K562 (cell line): ENCODE data around the gene TCF7. TPM values are rescaled to one million over a fixed set of nuclear protein-coding genes. Genes with fewer than 3 reads are reported as not detected.
A peak's percentile ranks its signal among the peaks of the same experiment; 100 is the strongest.

Source experiments
- ARID1B ChIP-seq: fragments of 450-650 bp; IDR thresholded peaks from 2 replicates; pipeline ENCODE4 v1.6.1; 2016; ENCODE audit warnings: antibody characterized with exemption, mild to moderate bottlenecking, inconsistent platforms
- ATF1 ChIP-seq, 2 experiments: fragments of 450-650 bp in 1 of 2; IDR thresholded peaks; 2 replicates each; pipeline ENCODE4 v1.6.1; 2016; ENCODE audit warnings: missing compliant biosample characterization in 1 of 2, missing genetic modification characterization in 1 of 2
- ATF7 ChIP-seq: fragments of 450-650 bp; IDR thresholded peaks from 2 replicates; pipeline ENCODE4 v1.7.1; 2014; ENCODE audit warnings: mild to moderate bottlenecking, moderate library complexity
- BACH1 ChIP-seq: fragments of 200-800 bp; sonication (Bioruptor generic); IDR thresholded peaks from 2 replicates; pipeline ENCODE4 v1.6.1; 2016; ENCODE audit warnings: missing genetic modification characterization, missing compliant biosample characterization
- BRCA1 ChIP-seq, 2 experiments: fragments of 450-650 bp in 1 of 2; sonication (generic) in 1 of 2; formaldehyde crosslinking in 1 of 2; IDR thresholded peaks; 2 replicates each; pipeline versions ENCODE4 v1.5.0 to v1.6.1; 2017 to 2020; ENCODE audit warnings: mild to moderate bottlenecking in 1 of 2, missing genetic modification reagents in 1 of 2
- C11orf30 ChIP-seq: fragments of 450-650 bp; IDR thresholded peaks from 2 replicates; pipeline ENCODE4 v1.6.1; 2016; ENCODE audit warnings: low read depth, mild to moderate bottlenecking
- CXXC5 ChIP-seq: fragments of 250-450 bp; sonication (Bioruptor Pico); IDR thresholded peaks from 2 replicates; pipeline ENCODE4 v1.8.0; 2022; ENCODE audit warnings: inconsistent platforms, mild to moderate bottlenecking, moderate library complexity
- FOS ChIP-seq: IDR thresholded peaks from 3 replicates; pipeline ENCODE4 v1.6.1; 2011; ENCODE audit not compliant: insufficient read length; ENCODE audit errors: extremely low read depth
- FOXK2 ChIP-seq, 2 experiments: fragments of 450-650 bp; IDR thresholded peaks in 1 of 2; conservative IDR thresholded peaks in 1 of 2; 2 replicates each; pipeline ENCODE4 v1.6.1; 2016; ENCODE audit warnings: low read depth in 2 of 2, mild to moderate bottlenecking in 1 of 2
- FOXM1 ChIP-seq, 2 experiments: fragments of 450-650 bp in 1 of 2; sonication (generic) in 1 of 2; formaldehyde crosslinking in 1 of 2; IDR thresholded peaks; 2 replicates each; pipeline versions ENCODE4 v1.6.1 to v1.9.0; 2017 to 2022; ENCODE audit warnings: low read depth in 2 of 2, mild to moderate bottlenecking in 2 of 2, missing genetic modification reagents in 1 of 2, moderate library complexity in 1 of 2
- HDAC6 ChIP-seq: IDR thresholded peaks from 2 replicates; pipeline ENCODE4 v1.6.1; 2012; ENCODE audit warnings: low read depth, mild to moderate bottlenecking, control low read depth, inconsistent platforms, low read length, moderate library complexity
- LCOR ChIP-seq: sonication (generic); formaldehyde crosslinking; IDR thresholded peaks from 2 replicates; pipeline ENCODE4 v1.8.0; 2022; ENCODE audit warnings: mild to moderate bottlenecking, missing genetic modification reagents
- MAFF ChIP-seq: IDR thresholded peaks from 2 replicates; pipeline ENCODE4 v1.6.1; 2012; ENCODE audit warnings: low read length, improper control_type of control experiment
- NFE2L1 ChIP-seq: fragments of 450-650 bp; IDR thresholded peaks from 2 replicates; pipeline ENCODE4 v1.6.1; 2016; ENCODE audit warnings: missing genetic modification characterization, low read depth, mild to moderate bottlenecking, missing compliant biosample characterization, moderate library complexity, borderline replicate concordance
- PHF8 ChIP-seq: fragments of 200-600 bp; sonication (generic); IDR thresholded peaks from 2 replicates; pipeline ENCODE4 v1.6.1; 2012; ENCODE audit warnings: mixed run types, mild to moderate bottlenecking, inconsistent platforms, low read length, moderate library complexity, borderline replicate concordance
- POLR2H ChIP-seq: IDR thresholded peaks from 2 replicates; pipeline ENCODE4 v1.6.1; 2016; ENCODE audit warnings: missing genetic modification characterization, low read depth, mild to moderate bottlenecking, control low read depth, missing compliant biosample characterization, moderate library complexity
- PURB ChIP-seq: sonication (generic); formaldehyde crosslinking; IDR thresholded peaks from 2 replicates; pipeline ENCODE4 v1.9.0; 2021; ENCODE audit warnings: low read depth, mild to moderate bottlenecking, missing genetic modification reagents
- RFX1 ChIP-seq: fragments of 450-650 bp; IDR thresholded peaks from 2 replicates; pipeline ENCODE4 v1.6.1; 2016; ENCODE audit warnings: mild to moderate bottlenecking, moderate library complexity
- TAF9B ChIP-seq: fragments of 450-650 bp; IDR thresholded peaks from 2 replicates; pipeline ENCODE4 v1.6.1; 2018; ENCODE audit warnings: mild to moderate bottlenecking; ENCODE audit not compliant: partially characterized antibody
- ZFP1 ChIP-seq: fragments of 450-650 bp; formaldehyde crosslinking; IDR thresholded peaks from 2 replicates; pipeline ENCODE4 v1.4.0; 2020; ENCODE audit warnings: mild to moderate bottlenecking, mixed read lengths
- ZNF316 ChIP-seq: fragments of 450-650 bp; IDR thresholded peaks from 2 replicates; pipeline ENCODE4 v1.6.1; 2016
- polyA plus RNA-seq, 8 experiments: library from polyadenylated mRNA; depleted of rRNA in 4 of 8; stranded (reverse) in 5 of 8; unstranded in 3 of 8; fragments of >200 nt; fragmentation: Nextera tagmentation in 2 of 8; fragmentation: Illumina TruSeq in 1 of 8; extraction: Ambion mirVana in 2 of 8; extraction: Trizol in 1 of 8; gene quantifications; 2 replicates each; pipeline versions ENCODE4 v1.2.1 to v1.2.3, GENCODE V29; 2011 to 2014; ENCODE audit warnings: inconsistent platforms in 1 of 8, missing spikeins in 1 of 8
- total RNA-seq, 7 experiments: library from RNA; depleted of rRNA in 6 of 7; stranded (reverse); fragments of >200 nt in 6 of 7; fragmentation: Illumina TruSeq in 2 of 7; extraction: Trizol in 2 of 7; gene quantifications; 2 replicates each; pipeline versions ENCODE4 v1.2.1 to v1.2.3, GENCODE V29; 2011 to 2021; ENCODE audit warnings: low replicate concordance in 1 of 7
- TF ChIP-seq, protein P1 (sequence below): fragments of 250-450 bp; sonication (Bioruptor Pico); IDR thresholded peaks from 2 replicates; pipeline ENCODE4 v1.9.0; 2021; ENCODE audit warnings: mild to moderate bottlenecking
- TF ChIP-seq, protein P2 (sequence below): sonication (generic); formaldehyde crosslinking; IDR thresholded peaks from 2 replicates; pipeline ENCODE4 v1.9.0; 2022; ENCODE audit warnings: mild to moderate bottlenecking, missing genetic modification reagents
- TF ChIP-seq, protein P3 (sequence below): sonication (generic); formaldehyde crosslinking; IDR thresholded peaks from 2 replicates; pipeline ENCODE4 v1.8.0; 2022; ENCODE audit warnings: missing genetic modification reagents, mild to moderate bottlenecking, borderline replicate concordance
- TF ChIP-seq, protein P4 (sequence below): sonication (generic); IDR thresholded peaks from 2 replicates; pipeline ENCODE4 v1.6.1; 2016

TCF7 gene
- total and polyA plus RNA-seq, 9 of the 15 experiments (the other 6 are each of a cell fraction or from before 2014, with no cell fraction given) = 1.6 to 14.9 (median 4.2) TPM

DNA sequence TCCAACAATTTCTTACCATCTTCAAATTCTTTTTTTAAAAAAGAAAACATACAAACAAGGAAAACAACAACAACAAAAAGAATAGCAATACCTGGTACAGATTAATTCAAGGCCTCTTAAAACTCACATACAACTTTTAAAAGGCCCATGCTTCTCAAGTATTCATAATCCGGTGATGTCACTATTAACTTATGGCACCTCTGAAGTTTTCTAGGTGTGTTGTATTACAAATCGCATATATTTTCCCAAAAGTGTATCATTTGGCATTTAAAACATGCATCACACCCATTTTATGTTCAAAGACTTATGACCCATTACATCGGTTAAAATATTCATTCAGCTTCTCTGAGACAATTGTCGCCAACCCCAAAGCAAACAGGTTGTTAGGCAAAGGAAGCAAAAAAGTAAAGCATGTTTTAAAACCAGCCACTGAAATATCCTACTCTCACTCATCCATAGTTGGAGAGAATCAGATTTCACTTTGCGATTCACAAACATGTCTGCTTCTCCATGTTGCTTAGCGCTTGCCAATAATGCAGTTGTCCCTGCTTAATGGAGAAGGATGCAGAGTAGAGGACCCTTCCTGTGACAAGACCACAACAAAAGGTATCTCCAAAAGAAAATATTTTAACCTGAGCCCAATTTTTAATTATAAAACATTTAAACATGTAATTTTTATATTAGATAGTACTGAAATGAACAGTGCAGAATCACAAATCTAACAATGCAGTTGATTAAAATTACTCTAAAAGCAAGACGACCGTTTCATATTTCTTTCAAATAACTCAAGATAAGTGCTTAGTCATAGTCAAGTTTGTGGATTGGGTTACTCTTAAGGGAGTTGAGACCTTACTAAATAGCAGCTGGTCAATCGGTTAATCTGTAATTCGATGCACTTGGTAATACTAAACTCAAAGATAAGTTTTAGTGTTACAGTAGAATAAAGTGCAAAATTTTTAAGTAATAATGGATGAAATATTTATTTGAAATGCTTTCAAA is 60.7 kb downstream of the TCF7 start (continued):
- TF ChIP-seq PHF8 = no peak
- 0 out of 2 replicates have a peak, but pooled peaks have one; percentile 22 for TF ChIP-seq POLR2H
- TF ChIP-seq NFE2L1 (tag) = peak; percentile 84
- peak; percentile 11; the same call in 1 of the 2 replicates for TF ChIP-seq CXXC5 (CRISPR knock-in tag)
- 0 out of 2 replicates have a peak, but pooled peaks have one; percentile 9 for TF ChIP-seq RFX1
- TF ChIP-seq, protein P1, sequence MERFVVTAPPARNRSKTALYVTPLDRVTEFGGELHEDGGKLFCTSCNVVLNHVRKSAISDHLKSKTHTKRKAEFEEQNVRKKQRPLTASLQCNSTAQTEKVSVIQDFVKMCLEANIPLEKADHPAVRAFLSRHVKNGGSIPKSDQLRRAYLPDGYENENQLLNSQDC (CRISPR knock-in tag) = no peak
- peak; percentile 9; the same call in 1 of the 2 replicates for TF ChIP-seq ATF7
- TF ChIP-seq MAFF = peak; percentile 73; the same call in 1 of the 2 replicates
- TF ChIP-seq HDAC6 = no peak
- TF ChIP-seq, protein P2, sequence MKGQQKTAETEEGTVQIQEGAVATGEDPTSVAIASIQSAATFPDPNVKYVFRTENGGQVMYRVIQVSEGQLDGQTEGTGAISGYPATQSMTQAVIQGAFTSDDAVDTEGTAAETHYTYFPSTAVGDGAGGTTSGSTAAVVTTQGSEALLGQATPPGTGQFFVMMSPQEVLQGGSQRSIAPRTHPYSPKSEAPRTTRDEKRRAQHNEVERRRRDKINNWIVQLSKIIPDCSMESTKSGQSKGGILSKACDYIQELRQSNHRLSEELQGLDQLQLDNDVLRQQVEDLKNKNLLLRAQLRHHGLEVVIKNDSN (CRISPR knock-in tag) = no peak
- TF ChIP-seq BACH1 (tag) = 0 out of 2 replicates have a peak, but pooled peaks have one; percentile 10
- no peak for TF ChIP-seq FOS
- TF ChIP-seq ZNF316 = peak; percentile 85
- no peak for TF ChIP-seq LCOR
- peak; percentile 51; the same call in 1 of the 2 replicates for TF ChIP-seq FOXM1 (IDR thresholded peaks at IDR 0.05; ENCODE audit: low read depth)
- no peak for TF ChIP-seq FOXM1 (CRISPR knock-in tag; IDR thresholded peaks at IDR 0.05; ENCODE audit: low read depth)
- TF ChIP-seq, protein P3, sequence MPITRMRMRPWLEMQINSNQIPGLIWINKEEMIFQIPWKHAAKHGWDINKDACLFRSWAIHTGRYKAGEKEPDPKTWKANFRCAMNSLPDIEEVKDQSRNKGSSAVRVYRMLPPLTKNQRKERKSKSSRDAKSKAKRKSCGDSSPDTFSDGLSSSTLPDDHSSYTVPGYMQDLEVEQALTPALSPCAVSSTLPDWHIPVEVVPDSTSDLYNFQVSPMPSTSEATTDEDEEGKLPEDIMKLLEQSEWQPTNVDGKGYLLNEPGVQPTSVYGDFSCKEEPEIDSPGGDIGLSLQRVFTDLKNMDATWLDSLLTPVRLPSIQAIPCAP (CRISPR knock-in tag) = no peak
- TF ChIP-seq FOXK2 (conservative IDR thresholded peaks at IDR 0.05 in 1 of 2, IDR thresholded peaks at IDR 0.05 in 1 of 2; ENCODE audit: low read depth in 2 of 2) = peak in 1 of 2 experiments; percentile 58; a peak in 1 of 4 replicates
- TF ChIP-seq BRCA1 (IDR thresholded peaks at IDR 0.05) = no peak
- no peak for TF ChIP-seq BRCA1 (CRISPR knock-in tag; IDR thresholded peaks at IDR 0.05)
- no peak for TF ChIP-seq PURB (CRISPR knock-in tag)
- TF ChIP-seq C11orf30 = peak; percentile 79
- no peak for TF ChIP-seq ZFP1
- no peak for TF ChIP-seq TAF9B
- TF ChIP-seq, protein P4, sequence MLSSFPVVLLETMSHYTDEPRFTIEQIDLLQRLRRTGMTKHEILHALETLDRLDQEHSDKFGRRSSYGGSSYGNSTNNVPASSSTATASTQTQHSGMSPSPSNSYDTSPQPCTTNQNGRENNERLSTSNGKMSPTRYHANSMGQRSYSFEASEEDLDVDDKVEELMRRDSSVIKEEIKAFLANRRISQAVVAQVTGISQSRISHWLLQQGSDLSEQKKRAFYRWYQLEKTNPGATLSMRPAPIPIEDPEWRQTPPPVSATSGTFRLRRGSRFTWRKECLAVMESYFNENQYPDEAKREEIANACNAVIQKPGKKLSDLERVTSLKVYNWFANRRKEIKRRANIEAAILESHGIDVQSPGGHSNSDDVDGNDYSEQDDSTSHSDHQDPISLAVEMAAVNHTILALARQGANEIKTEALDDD = peak; percentile 67; the same call in 1 of the 2 replicates
- peak; percentile 24; the same call in 1 of the 2 replicates for TF ChIP-seq ARID1B
- TF ChIP-seq ATF1 (CRISPR knock-in tag; IDR thresholded peaks at IDR 0.05) = no peak
- TF ChIP-seq ATF1 (tag; IDR thresholded peaks at IDR 0.05) = no peak
